HFF-Myc (cell line): ENCODE measurements around the gene CDKN2B.

Experiments
- DNase-seq: peaks from one replicate; pipeline ENCODE4 v3.0.0-alpha.2; 2011; ENCODE audit warnings: low read depth; ENCODE audit errors: extremely low read depth
- H3K4me3 ChIP-seq: replicated peaks from 2 replicates; pipeline ENCODE4 v1.5.1; 2011; ENCODE audit warnings: low read depth, mild to moderate bottlenecking, control low read depth, low read length
- CTCF ChIP-seq: IDR thresholded peaks from 2 replicates; pipeline ENCODE4 v1.5.1; 2012; ENCODE audit warnings: mild to moderate bottlenecking, low read depth, low read length, control low read depth; ENCODE audit errors: missing control alignments

The CDKN2B gene

GRCh38 chr9:21996438-21996837 is 12.7 kb downstream of the CDKN2B start:
- no peak for TF ChIP-seq CTCF
- peak overlapping the region; percentile 93 for H3K4me3 ChIP-seq
- DNase-seq: no peak

- H3K4me3 ChIP-seq: peak overlapping the region; percentile 93
- TF ChIP-seq CTCF: peak; percentile 26
- DNase-seq: no peak
Observed at GRCh38 chr9:21995666-21996398, 13.3 kb downstream of the CDKN2B start.

- no peak for TF ChIP-seq CTCF
- DNase-seq: no peak
- peak overlapping the region; percentile 93 for H3K4me3 ChIP-seq
Observed at GRCh38 chr9:21995006-21995665, 14.0 kb downstream of the CDKN2B start.

- DNase-seq: no peak
- TF ChIP-seq CTCF: peak; percentile 3
Observed at GRCh38 chr9:21994556-21995005, 14.5 kb downstream of the CDKN2B start, which contains the start of gene CDKN2B-AS1. CDKN2B-AS1 (plus strand) TSS chr9:21994791.

GRCh38 chr9:21993893-21994555 is 15.1 kb downstream of the CDKN2B start, which contains the start of gene CDKN2A:
CDKN2A (minus strand) TSS chr9:21994392.
- DNase-seq: no peak
- no peak for TF ChIP-seq CTCF
- H3K4me3 ChIP-seq: peak within 1 kb of the TSS; percentile 93

More at GRCh38 chr9:21994556-21995005, 14.5 kb downstream of the CDKN2B start, which contains the start of gene CDKN2B-AS1:
- peak within 1 kb of the TSS; percentile 93 for H3K4me3 ChIP-seq

- H3K4me3 ChIP-seq: peak overlapping the region; percentile 93
- TF ChIP-seq CTCF: no peak
Observed at GRCh38 chr9:21993007-21993406, 16.1 kb downstream of the CDKN2B start.

More at GRCh38 chr9:21993007-21993406, 16.1 kb downstream of the CDKN2B start:
- no peak for DNase-seq
